Rectal smooth muscle tissue (tissue), 1 donor: Measurements from ENCODE around the gene ECE1.

ENCODE experiments used
- H3K27ac ChIP-seq: one replicate; pipeline ENCODE4 v1.7.0; 2013; ENCODE audit warnings: low read depth, low read length, inconsistent platforms
- H3K27me3 ChIP-seq: one replicate; pipeline ENCODE4 v1.7.0; 2013; ENCODE audit warnings: low read length; ENCODE audit not compliant: control insufficient read depth, insufficient read depth
- H3K36me3 ChIP-seq: one replicate; pipeline ENCODE4 v1.7.0; 2013; ENCODE audit warnings: low read length; ENCODE audit not compliant: control insufficient read depth, insufficient read depth
- H3K4me1 ChIP-seq: one replicate; pipeline ENCODE4 v1.7.0; 2013; ENCODE audit warnings: low read length; ENCODE audit not compliant: control insufficient read depth, insufficient read depth
- H3K4me3 ChIP-seq: one replicate; pipeline ENCODE4 v1.7.0; 2013; ENCODE audit warnings: low read length
- H3K9ac ChIP-seq: one replicate; pipeline ENCODE4 v1.7.0; 2013; ENCODE audit warnings: low read length

The ECE1 gene

GRCh38 chr1:21278208-21278859 lies 11.9 kb downstream of the ECE1 start:
- Histone ChIP-seq H3K36me3 (no peaks in the 10 kb centered on the region), H3K9ac (no peak overlapping the region), H3K4me1 (peaks cover 4% of the 10 kb centered on the region), H3K27me3 (no peaks in the 10 kb centered on the region), H3K4me3 (no peak overlapping the region), H3K27ac (no peak overlapping the region)

- H3K4me3 ChIP-seq: no peak overlapping the region
- H3K36me3 ChIP-seq: peaks cover 4% of the 10 kb centered on the region
- H3K4me1 ChIP-seq: peaks cover 4% of the 10 kb centered on the region
- no peak overlapping the region for H3K27ac ChIP-seq
- no peak overlapping the region for H3K9ac ChIP-seq
- no peaks in the 10 kb centered on the region for H3K27me3 ChIP-seq
Measured at GRCh38 chr1:21277180-21277579, 13.1 kb downstream of the ECE1 start.

- no peak overlapping the region for H3K4me3 ChIP-seq
- peaks cover 20% of the 10 kb centered on the region for H3K36me3 ChIP-seq
- H3K9ac ChIP-seq: no peak overlapping the region
- H3K27ac ChIP-seq: no peak overlapping the region
- peaks cover 2% of the 10 kb centered on the region for H3K4me1 ChIP-seq
- H3K27me3 ChIP-seq: no peaks in the 10 kb centered on the region
Measured at GRCh38 chr1:21272540-21272939, 17.7 kb downstream of the ECE1 start.

DNA sequence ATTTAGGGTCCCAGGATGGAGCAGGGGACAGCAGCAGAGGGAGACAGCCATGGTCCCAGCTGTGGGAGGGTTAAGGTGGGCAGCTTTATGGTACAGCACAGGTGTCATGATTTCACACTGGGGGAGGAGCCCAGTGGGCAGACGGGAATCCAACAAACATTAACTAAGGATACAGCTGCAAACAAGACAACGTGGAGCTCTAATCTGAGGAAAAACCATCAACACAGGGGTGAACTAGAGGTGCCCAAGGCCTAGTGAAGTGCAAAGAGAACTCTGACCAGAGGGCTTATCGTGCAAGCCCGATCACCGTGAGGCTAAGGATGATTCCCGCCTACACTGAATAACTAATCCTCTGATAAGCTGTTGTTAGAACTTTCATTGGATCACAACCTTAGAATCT lies 18.7 kb downstream of the ECE1 start:
- Histone ChIP-seq H3K36me3 (peaks cover 21% of the 10 kb centered on the region), H3K27me3 (no peaks in the 10 kb centered on the region), H3K9ac (no peak overlapping the region), H3K27ac (no peak overlapping the region), H3K4me3 (no peak overlapping the region), H3K4me1 (no peaks in the 10 kb centered on the region)

DNA sequence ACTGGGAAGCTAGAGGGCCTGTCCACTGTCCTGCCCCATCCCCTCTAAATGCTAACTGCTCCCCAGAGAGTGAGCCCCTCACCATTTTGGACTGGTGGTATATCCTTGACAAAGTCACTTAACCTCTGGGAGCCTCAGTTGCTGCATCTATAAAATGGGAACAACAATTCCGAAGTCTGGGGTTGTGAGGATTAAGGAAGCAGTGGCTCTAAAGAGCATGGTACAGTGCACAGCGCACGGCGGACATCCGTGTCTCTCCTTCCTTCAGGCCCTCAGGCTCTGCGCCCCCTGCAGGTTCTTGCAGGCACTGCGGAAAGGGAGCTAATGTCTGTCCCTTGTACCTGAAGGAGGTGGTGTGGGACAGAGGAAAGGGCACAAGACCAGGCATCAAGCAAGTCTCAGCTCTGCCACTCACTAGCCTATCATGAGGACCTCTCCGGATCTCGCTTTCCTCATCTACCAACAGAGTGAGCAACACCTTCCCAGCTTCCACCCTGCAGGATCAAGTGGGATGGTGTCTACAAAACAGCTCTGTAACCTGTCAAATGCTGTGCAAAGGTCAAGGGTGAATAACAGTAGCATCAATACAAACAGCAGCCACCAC lies 20.1 kb downstream of the ECE1 start:
- peaks cover 24% of the 10 kb centered on the region for H3K36me3 ChIP-seq
- H3K4me3 ChIP-seq: no peak overlapping the region
- H3K9ac ChIP-seq: no peak overlapping the region
- H3K27me3 ChIP-seq: no peaks in the 10 kb centered on the region
- H3K27ac ChIP-seq: no peak overlapping the region
- H3K4me1 ChIP-seq: no peaks in the 10 kb centered on the region

DNA sequence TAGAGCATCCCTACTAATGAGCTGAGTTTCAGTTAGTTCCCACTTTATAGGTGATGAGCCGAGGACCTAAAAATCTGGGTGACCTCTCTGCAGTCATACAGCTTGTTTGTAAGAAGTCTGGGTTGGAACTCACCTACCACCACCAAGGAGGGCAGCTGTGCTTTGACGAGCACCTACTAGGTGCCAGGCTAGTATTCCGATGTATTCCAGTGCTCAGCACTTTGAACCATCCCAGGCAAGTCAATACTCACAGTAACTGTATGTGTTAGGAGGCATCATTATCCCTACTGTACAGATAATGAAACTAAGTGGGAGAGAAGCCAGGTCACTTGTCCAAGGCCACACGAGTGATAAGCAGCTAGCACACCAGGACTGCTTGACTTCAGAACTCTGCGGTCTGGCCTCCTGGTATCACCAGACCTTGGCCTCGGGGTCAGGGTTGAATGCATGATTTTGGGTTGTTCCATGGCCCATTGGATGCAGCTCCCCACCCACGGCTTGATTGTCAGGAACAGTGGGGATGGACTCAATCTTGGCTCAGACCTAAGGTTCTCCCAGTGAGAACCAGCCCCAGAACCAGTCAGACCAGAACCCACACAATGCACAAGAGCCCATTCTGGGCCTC lies 20.7 kb downstream of the ECE1 start:
- Histone ChIP-seq H3K4me1 (no peaks in the 10 kb centered on the region), H3K9ac (no peak overlapping the region), H3K27ac (no peak overlapping the region), H3K4me3 (no peak overlapping the region), H3K27me3 (no peaks in the 10 kb centered on the region), H3K36me3 (peaks cover 24% of the 10 kb centered on the region)

DNA sequence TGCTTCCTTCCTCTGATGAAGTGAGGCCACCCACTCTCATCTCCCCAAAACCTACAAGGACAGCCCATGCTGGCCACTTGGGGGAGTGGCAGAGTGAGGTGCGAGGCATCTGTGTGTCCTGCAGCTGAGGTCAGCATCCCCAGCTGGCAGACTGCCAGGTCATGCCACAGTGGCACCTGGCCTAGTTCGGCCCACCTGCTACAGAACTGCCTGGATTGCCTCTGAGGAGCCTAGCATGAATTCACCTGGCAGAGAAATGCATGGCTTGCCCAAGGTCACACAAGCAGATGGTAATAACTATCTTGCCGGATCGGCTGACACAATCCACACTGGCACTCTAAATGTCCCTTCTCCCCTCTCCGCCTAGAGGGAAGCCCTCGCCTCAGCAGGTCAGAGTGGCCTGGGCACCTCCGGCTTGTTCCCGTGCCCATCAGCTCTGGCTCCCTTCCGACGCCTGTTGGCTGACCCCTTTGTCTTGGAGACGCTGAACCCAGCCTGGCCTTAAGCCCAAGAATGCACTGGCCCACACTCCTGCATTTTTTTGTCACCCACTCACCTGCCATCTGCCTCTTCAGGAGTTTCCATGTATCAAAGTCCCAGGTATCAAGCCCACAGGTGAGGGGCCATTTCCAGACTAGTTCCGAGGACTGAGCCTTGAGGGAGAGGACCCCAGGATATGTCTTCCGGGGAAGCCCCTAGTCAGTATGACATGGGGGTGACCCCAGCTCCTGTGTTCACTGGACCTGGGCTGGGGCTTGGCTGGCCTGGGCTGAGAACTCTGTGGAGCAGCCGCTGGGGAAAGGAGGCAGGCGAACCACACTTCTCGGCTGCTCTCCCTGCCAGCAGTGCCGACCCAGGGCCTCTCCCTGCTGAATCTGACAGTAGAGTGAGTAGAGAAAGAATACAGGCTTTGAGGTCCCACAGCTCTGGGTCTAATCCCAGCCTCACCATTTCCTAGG lies 21.7 kb downstream of the ECE1 start:
- no peaks in the 10 kb centered on the region for H3K27me3 ChIP-seq
- no peak overlapping the region for H3K27ac ChIP-seq
- H3K36me3 ChIP-seq: peaks cover 24% of the 10 kb centered on the region
- H3K4me1 ChIP-seq: no peaks in the 10 kb centered on the region
- H3K9ac ChIP-seq: no peak overlapping the region
- H3K4me3 ChIP-seq: no peak overlapping the region

DNA sequence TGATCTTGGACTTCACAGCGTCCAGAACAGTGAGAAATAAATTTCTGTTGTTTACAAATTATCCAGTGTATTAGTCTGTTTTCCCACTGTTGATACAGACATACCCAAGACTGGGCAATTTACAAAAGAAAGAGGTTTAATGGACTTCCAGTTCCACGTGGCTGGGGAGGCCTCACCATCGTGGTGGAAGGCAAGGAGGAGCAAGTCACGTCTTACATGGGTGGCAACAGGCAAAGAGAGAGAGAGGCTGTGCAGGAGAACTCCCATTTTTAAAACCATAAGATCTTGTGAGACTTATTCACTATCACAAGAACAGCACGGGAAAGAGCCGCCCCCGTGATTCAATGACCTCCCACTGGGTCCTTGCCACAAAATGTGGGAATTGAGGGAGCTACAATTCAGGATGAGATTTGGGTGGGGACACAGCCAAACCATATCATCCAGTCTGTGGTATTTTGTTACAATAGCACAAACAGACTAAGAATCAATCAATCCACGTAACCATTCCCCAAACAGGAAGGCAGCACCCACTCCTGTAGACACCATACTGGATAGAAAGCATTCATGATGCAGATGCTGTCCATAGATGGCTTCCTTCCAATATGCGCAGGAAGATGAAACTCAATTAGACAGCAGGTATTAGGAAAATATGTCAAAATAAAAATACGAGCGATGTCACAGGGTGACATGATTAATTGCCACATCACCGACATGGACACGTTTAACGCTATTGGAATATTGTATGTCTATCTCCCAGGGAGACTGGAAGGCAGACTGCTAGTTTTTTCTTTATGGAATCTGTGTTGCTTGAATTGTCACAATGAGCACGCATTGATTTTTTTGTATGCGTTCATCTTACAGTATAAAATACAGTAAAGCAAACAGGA lies 22.8 kb downstream of the ECE1 start:
- no peak overlapping the region for H3K9ac ChIP-seq
- no peak overlapping the region for H3K4me3 ChIP-seq
- H3K27ac ChIP-seq: no peak overlapping the region
- H3K27me3 ChIP-seq: no peaks in the 10 kb centered on the region
- H3K36me3 ChIP-seq: peaks cover 20% of the 10 kb centered on the region
- peaks cover 6% of the 10 kb centered on the region for H3K4me1 ChIP-seq

- peaks cover 17% of the 10 kb centered on the region for H3K4me1 ChIP-seq
Measured at GRCh38 chr1:21266119-21266774, 24.0 kb downstream of the ECE1 start.

DNA sequence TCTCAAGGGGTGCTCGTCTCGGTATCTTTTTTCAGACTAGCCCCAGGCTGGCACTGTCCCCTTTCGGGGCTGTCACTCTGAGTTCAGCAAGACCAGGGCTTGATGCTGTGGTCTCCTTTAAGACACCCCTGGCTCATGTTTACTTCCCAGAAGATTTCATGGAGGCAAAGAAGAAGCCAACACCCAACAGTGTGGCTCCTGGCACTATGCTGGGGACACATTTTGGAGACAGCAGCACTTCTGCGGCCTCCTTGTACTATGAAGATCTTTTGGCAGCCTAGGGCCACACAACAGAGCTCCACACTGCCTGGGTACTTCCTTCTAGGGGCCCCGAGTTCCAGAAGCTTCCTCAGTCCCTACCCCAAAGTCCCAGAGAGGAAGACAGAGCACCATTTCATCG lies 24.6 kb downstream of the ECE1 start:
- no peak overlapping the region for H3K27ac ChIP-seq
- peaks cover 19% of the 10 kb centered on the region for H3K4me1 ChIP-seq
- no peak overlapping the region for H3K9ac ChIP-seq
- peaks cover 12% of the 10 kb centered on the region for H3K36me3 ChIP-seq
- H3K4me3 ChIP-seq: no peak overlapping the region
- H3K27me3 ChIP-seq: no peaks in the 10 kb centered on the region

More at GRCh38 chr1:21266119-21266774, 24.0 kb downstream of the ECE1 start:
- Histone ChIP-seq H3K9ac (no peak overlapping the region), H3K27ac (no peak overlapping the region), H3K36me3 (peaks cover 16% of the 10 kb centered on the region), H3K4me3 (no peak overlapping the region), H3K27me3 (no peaks in the 10 kb centered on the region)

DNA sequence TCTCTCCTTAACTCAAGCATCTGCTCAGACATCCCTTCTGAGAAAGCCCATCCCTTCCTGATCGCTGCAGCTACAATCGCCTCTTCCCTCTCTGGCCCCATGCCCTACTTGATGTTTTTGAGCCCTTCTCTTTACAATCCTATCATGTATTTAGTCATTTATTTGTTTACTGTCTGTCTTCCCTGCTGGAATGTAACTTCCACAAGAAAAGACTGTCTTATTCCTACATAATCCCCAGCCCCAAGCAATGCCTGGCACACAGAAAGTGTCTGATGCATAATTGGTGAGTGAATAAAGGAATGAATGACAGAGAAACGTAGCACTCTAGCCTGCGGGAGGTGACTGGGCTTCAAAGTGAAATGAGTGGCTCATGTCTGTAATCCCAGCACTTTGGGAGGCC lies 25.4 kb downstream of the ECE1 start:
- Histone ChIP-seq H3K36me3 (peaks cover 17% of the 10 kb centered on the region), H3K4me1 (peaks cover 19% of the 10 kb centered on the region), H3K27ac (no peak overlapping the region)

More for the DNA sequence above, 25.4 kb downstream of the ECE1 start:
- Histone ChIP-seq H3K27me3 (no peaks in the 10 kb centered on the region), H3K9ac (no peak overlapping the region), H3K4me3 (no peak overlapping the region)
